Thyroid gland (tissue), 4 donors: Measurements from ENCODE around the gene RORB. TPM values are rescaled to one million over a fixed set of nuclear protein-coding genes. Genes with fewer than 3 reads are reported as not detected.

Experiments used
- DNase-seq, 2 donors: peaks; one replicate each; pipeline ENCODE4 v3.0.0-alpha.2; 2019
- H3K27ac ChIP-seq, 3 donors: fragments of 200-600 bp; sonication (generic); 1 replicate in 2 of 3; 2 replicates in 1 of 3; pipeline ENCODE4 v1.5.1; 2016 to 2019; ENCODE audit warnings: mild to moderate bottlenecking in 1 of 3, moderate library complexity in 1 of 3
- H3K27me3 ChIP-seq: fragments of 200-600 bp; sonication (generic); one replicate; pipeline ENCODE4 v1.5.1; 2019
- H3K36me3 ChIP-seq, 2 donors: fragments of 200-600 bp; sonication (generic); one replicate each; pipeline ENCODE4 v1.5.1; 2016 to 2019
- H3K4me1 ChIP-seq, 2 donors: fragments of 200-600 bp; sonication (generic); one replicate each; pipeline ENCODE4 v1.5.1; 2017 to 2019
- H3K4me3 ChIP-seq, 3 donors: fragments of 200-600 bp; sonication (generic); replicated peaks in 1 of 3; 1 replicate in 2 of 3; 2 replicates in 1 of 3; pipeline ENCODE4 v1.5.1; 2016; ENCODE audit warnings: mild to moderate bottlenecking in 1 of 3
- H3K9me3 ChIP-seq: fragments of 200-600 bp; sonication (generic); one replicate; pipeline ENCODE4 v1.5.1; 2017
- CTCF ChIP-seq, 6 experiments: fragments of 200-600 bp in 3 of 6; fragments of 450-650 bp in 3 of 6; sonication (generic) in 3 of 6; IDR thresholded peaks; one replicate each; pipeline ENCODE4 v1.5.1; 2016 to 2019; ENCODE audit warnings: antibody characterized with exemption in 6 of 6, mild to moderate bottlenecking in 2 of 6, inconsistent platforms in 1 of 6, moderate library complexity in 1 of 6
- POLR2A ChIP-seq, 2 donors: fragments of 450-650 bp; IDR thresholded peaks; one replicate each; pipeline ENCODE4 v1.6.1; 2017; ENCODE audit warnings: antibody characterized with exemption in 2 of 2, mild to moderate bottlenecking in 2 of 2, moderate library complexity in 1 of 2
- WGBS, 2 donors: methylation state at CpG; one replicate each; pipeline ENCODE4 v1.1.5; 2017; 5-methylcytosine and 5-hydroxymethylcytosine counted together
- intact Hi-C: fragments of 100-400 bp; cut with DNase I; formaldehyde crosslinking; loops from one replicate; pipeline ENCODE4 v1.15.1; 2023
- total RNA-seq, 4 donors: library from RNA; depleted of rRNA; stranded (reverse); fragments of >200 nt; gene quantifications; one replicate each; pipeline ENCODE4 v1.2.3, GENCODE V29; 2016

Gene RORB
- total RNA-seq, 4 donors from 2014 or later = 0.27 to 1.8 (median 1.3) TPM

DNA sequence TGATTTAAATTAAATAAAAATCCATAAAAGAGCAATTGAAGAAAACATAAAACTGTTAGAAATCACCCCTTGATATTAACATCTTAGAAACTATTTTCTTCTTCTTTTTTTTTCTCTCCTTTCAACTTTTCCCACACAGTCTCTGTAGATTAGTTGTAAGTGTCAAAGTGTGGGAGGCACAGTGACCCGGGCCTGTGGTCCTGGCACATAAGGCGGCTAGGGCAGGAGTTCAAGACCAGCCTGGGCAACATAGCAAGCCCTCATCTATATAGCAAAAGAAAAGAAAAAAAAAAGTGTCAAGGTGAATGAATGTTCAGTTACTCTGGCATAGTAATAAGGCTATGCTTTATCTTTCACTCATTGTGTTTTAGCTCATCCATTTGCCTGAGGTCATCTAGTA is 14.2 kb downstream of the RORB start:
- Histone ChIP-seq H3K4me3 (no peak overlapping the region), H3K27ac (no peak overlapping the region), H3K9me3 (no peaks in the 10 kb centered on the region), H3K36me3 (no peaks in the 10 kb centered on the region), H3K27me3 (no peaks in the 10 kb centered on the region), H3K4me1 (no peaks in the 10 kb centered on the region)
- intact Hi-C loops = no loop called here
- WGBS, 2 donors = 91% methylated on average over 2 of the region's 2 CpGs
- TF ChIP-seq POLR2A (IDR thresholded peaks at IDR 0.05) = no peak
- no peak for DNase-seq

- H3K27me3 ChIP-seq = no peaks in the 10 kb centered on the region
- no peak for DNase-seq
- TF ChIP-seq POLR2A (IDR thresholded peaks at IDR 0.05) = no peak
- TF ChIP-seq CTCF (IDR thresholded peaks at IDR 0.05) = no peak
- no peak overlapping the region for H3K27ac ChIP-seq
- 90 to 95% methylated on average over 1 of the region's 1 CpG for WGBS, 2 donors
- intact Hi-C loops = no loop called here
- H3K9me3 ChIP-seq = no peaks in the 10 kb centered on the region
- H3K4me1 ChIP-seq = no peaks in the 10 kb centered on the region
- no peaks in the 10 kb centered on the region for H3K36me3 ChIP-seq
- H3K4me3 ChIP-seq = no peak overlapping the region
Measured at GRCh38 chr9:74512416-74512815, 15.3 kb downstream of the RORB start.

DNA sequence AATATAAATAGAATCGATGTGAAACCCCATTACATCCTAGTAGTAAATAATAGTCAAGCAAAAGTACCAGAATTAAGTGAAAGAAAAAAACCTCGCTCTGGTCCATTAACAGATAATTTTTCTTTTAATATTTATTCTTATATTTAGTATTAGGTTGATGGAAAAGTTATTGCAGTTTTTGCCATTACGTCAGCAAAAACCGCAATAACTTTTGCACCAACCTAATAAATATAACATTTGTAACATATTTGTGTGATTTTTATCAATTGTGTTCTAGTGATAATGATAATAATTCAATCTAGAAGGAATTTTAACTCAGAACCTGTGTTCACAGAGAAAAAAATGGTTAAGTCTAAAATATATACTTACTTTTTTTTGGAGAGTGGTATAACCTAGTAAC is 16.1 kb downstream of the RORB start:
- 90 to 93% methylated on average over 4 of the region's 4 CpGs for WGBS, 2 donors
- H3K27me3 ChIP-seq = no peaks in the 10 kb centered on the region
- DNase-seq = no peak
- TF ChIP-seq CTCF (IDR thresholded peaks at IDR 0.05) = no peak
- TF ChIP-seq POLR2A (IDR thresholded peaks at IDR 0.05) = no peak
- no peak overlapping the region for H3K4me3 ChIP-seq
- intact Hi-C loops = no loop called here
- H3K9me3 ChIP-seq = no peaks in the 10 kb centered on the region
- H3K27ac ChIP-seq = no peak overlapping the region
- no peaks in the 10 kb centered on the region for H3K36me3 ChIP-seq
- no peaks in the 10 kb centered on the region for H3K4me1 ChIP-seq

- Histone ChIP-seq H3K4me1 (no peaks in the 10 kb centered on the region), H3K36me3 (no peaks in the 10 kb centered on the region), H3K27ac (no peak overlapping the region), H3K27me3 (no peaks in the 10 kb centered on the region), H3K9me3 (no peaks in the 10 kb centered on the region), H3K4me3 (no peak overlapping the region)
- DNase-seq = no peak
- TF ChIP-seq CTCF (IDR thresholded peaks at IDR 0.05) (no peak), POLR2A (IDR thresholded peaks at IDR 0.05) (no peak)
- intact Hi-C loops = no loop called here
- 90 to 92% methylated on average over 4 of the region's 4 CpGs for WGBS, 2 donors
Measured at GRCh38 chr9:74517188-74517587, 20.1 kb downstream of the RORB start.

- Histone ChIP-seq H3K36me3 (no peaks in the 10 kb centered on the region), H3K27ac (no peak overlapping the region), H3K4me3 (no peak overlapping the region), H3K27me3 (no peaks in the 10 kb centered on the region), H3K4me1 (no peaks in the 10 kb centered on the region), H3K9me3 (no peaks in the 10 kb centered on the region)
- WGBS, 2 donors = 90 to 93% methylated on average over 9 of the region's 9 CpGs
- TF ChIP-seq POLR2A (IDR thresholded peaks at IDR 0.05) = no peak
- intact Hi-C loops = no loop called here
- DNase-seq = no peak
Measured at GRCh38 chr9:74519419-74519818, 22.3 kb downstream of the RORB start.

GRCh38 chr9:74521009-74521408 is 23.9 kb downstream of the RORB start:
- TF ChIP-seq CTCF (IDR thresholded peaks at IDR 0.05) = no peak
- no peak for TF ChIP-seq POLR2A (IDR thresholded peaks at IDR 0.05)
- Histone ChIP-seq H3K36me3 (no peaks in the 10 kb centered on the region), H3K27ac (no peak overlapping the region), H3K4me3 (no peak overlapping the region), H3K27me3 (no peaks in the 10 kb centered on the region), H3K9me3 (no peaks in the 10 kb centered on the region), H3K4me1 (no peaks in the 10 kb centered on the region)
- no peak for DNase-seq
- intact Hi-C loops = no loop called here
- WGBS, 2 donors = 68 to 88% methylated on average over 1 of the region's 1 CpG
